ENCODE measurements around the gene OR51B6. TPM values are rescaled to one million over a fixed set of nuclear protein-coding genes. Genes with fewer than 3 reads are reported as not detected.
"Not testable (repeated sequence)": the region's sequence is repeated elsewhere in the genome, so short reads cannot be mapped to it uniquely, and the experiment has no call there.

The OR51B6 gene
- total RNA-seq, 2 donors from 2014 or later: not detected

DNA sequence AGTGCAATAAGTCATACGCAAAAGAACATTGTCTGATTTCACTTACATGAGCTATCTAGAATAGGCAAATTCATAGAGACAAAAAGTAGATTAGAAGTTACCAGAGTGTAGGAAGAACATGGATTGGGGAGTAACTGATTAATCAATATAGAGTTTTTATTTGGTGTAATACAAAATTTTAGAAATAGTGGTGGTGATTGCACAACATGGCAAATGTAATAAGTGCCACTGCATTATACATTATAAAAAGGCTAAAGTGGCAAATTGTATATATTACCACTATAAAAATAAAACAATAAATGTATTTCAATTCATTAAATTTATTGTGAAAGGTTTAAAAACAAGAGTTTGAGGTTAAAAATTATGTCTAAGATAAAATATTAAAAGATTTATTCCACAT, 40.9 kb upstream of the OR51B6 start:
- ATAC-seq (ENCODE audit: insufficient number of reproducible peaks, low FRiP score, low read depth): no peak
- no peaks in the 10 kb centered on the region for H3K9me3 ChIP-seq
- no peaks in the 10 kb centered on the region for H3K36me3 ChIP-seq
- DNase-seq (ENCODE audit: low spot score): no peak
- H3K27me3 ChIP-seq (replicated peaks; ENCODE audit: insufficient read depth): no peaks in the 10 kb centered on the region
- H3K27ac ChIP-seq: no peak overlapping the region
- TF ChIP-seq, protein P1, sequence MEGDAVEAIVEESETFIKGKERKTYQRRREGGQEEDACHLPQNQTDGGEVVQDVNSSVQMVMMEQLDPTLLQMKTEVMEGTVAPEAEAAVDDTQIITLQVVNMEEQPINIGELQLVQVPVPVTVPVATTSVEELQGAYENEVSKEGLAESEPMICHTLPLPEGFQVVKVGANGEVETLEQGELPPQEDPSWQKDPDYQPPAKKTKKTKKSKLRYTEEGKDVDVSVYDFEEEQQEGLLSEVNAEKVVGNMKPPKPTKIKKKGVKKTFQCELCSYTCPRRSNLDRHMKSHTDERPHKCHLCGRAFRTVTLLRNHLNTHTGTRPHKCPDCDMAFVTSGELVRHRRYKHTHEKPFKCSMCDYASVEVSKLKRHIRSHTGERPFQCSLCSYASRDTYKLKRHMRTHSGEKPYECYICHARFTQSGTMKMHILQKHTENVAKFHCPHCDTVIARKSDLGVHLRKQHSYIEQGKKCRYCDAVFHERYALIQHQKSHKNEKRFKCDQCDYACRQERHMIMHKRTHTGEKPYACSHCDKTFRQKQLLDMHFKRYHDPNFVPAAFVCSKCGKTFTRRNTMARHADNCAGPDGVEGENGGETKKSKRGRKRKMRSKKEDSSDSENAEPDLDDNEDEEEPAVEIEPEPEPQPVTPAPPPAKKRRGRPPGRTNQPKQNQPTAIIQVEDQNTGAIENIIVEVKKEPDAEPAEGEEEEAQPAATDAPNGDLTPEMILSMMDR (IDR thresholded peaks at IDR 0.05): no peak
- no peak overlapping the region for H3K4me3 ChIP-seq
- no peaks in the 10 kb centered on the region for H3K4me1 ChIP-seq (ENCODE audit: control insufficient read depth in 1 of 2, low read depth in 2 of 2)

- not testable (repeated sequence) for H3K27me3 ChIP-seq (replicated peaks; ENCODE audit: insufficient read depth); H3K4me3 ChIP-seq; H3K9me3 ChIP-seq; ATAC-seq (ENCODE audit: insufficient number of reproducible peaks, low FRiP score, low read depth); H3K36me3 ChIP-seq; DNase-seq (ENCODE audit: low spot score); H3K4me1 ChIP-seq (ENCODE audit: control insufficient read depth in 1 of 2, low read depth in 2 of 2); H3K27ac ChIP-seq
Observed at GRCh38 chr11:5313326-5314023, 37.8 kb upstream of the OR51B6 start.

DNA sequence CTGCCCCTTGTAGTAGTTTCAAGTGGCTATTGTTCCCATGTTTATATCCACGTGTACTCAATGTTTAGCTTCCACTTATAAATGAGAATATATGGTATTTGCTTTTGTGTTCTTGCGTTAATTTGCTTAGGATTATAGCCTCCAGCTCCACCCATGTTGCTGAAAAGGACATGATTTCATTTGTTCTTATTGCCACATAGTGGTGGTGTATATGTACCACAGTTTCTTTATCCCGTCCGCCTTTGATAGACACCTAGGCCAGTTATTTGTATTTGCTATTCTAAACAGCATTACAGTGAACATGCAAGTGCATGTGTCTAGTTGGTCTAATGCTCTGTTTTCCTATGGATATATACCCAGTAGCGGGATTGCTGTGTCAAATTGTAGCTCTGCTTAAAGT, 34.0 kb upstream of the OR51B6 start:
- Histone ChIP-seq H3K4me3 (no peak overlapping the region), H3K27ac (no peak overlapping the region), H3K36me3 (no peaks in the 10 kb centered on the region), H3K4me1 (ENCODE audit: control insufficient read depth in 1 of 2, low read depth in 2 of 2) (no peaks in the 10 kb centered on the region), H3K9me3 (no peaks in the 10 kb centered on the region), H3K27me3 (replicated peaks; ENCODE audit: insufficient read depth) (no peaks in the 10 kb centered on the region)
- ATAC-seq (ENCODE audit: insufficient number of reproducible peaks, low FRiP score, low read depth) (no peak), DNase-seq (ENCODE audit: low spot score) (no peak)
- TF ChIP-seq, protein P1 (IDR thresholded peaks at IDR 0.05): no peak

GRCh38 chr11:5324197-5324596, 27.1 kb upstream of the OR51B6 start, which contains the start of gene OR51B2:
TSS of gene OR51B2 (minus strand) at chr11:5324297. CDS start at chr11:5324297, 0 bp downstream.
- no peaks in the 10 kb centered on the region for H3K9me3 ChIP-seq
- no peak for ATAC-seq (ENCODE audit: insufficient number of reproducible peaks, low FRiP score, low read depth)
- H3K27me3 ChIP-seq (replicated peaks; ENCODE audit: insufficient read depth): no peaks in the 10 kb centered on the region
- TF ChIP-seq, protein P1 (IDR thresholded peaks at IDR 0.05): no peak
- no peak for DNase-seq (ENCODE audit: low spot score)
- H3K4me3 ChIP-seq: no peak within 1 kb of the TSS
- no peaks in the 10 kb centered on the region for H3K36me3 ChIP-seq
- no peaks in the 10 kb centered on the region for H3K4me1 ChIP-seq (ENCODE audit: control insufficient read depth in 1 of 2, low read depth in 2 of 2)
- H3K27ac ChIP-seq: no peak within 1 kb of the TSS

GRCh38 chr11:5335170-5335569, 16.1 kb upstream of the OR51B6 start:
- TF ChIP-seq, protein P1 (IDR thresholded peaks at IDR 0.05): no peak
- Histone ChIP-seq H3K36me3 (no peaks in the 10 kb centered on the region), H3K4me3 (no peak overlapping the region), H3K9me3 (no peaks in the 10 kb centered on the region), H3K27me3 (replicated peaks; ENCODE audit: insufficient read depth) (no peaks in the 10 kb centered on the region), H3K27ac (no peak overlapping the region), H3K4me1 (ENCODE audit: control insufficient read depth in 1 of 2, low read depth in 2 of 2) (no peaks in the 10 kb centered on the region)
- ATAC-seq (ENCODE audit: insufficient number of reproducible peaks, low FRiP score, low read depth) (no peak), DNase-seq (ENCODE audit: low spot score) (no peak)

GRCh38 chr11:5336331-5336730, 15.0 kb upstream of the OR51B6 start:
- Histone ChIP-seq H3K27me3 (replicated peaks; ENCODE audit: insufficient read depth) (no peaks in the 10 kb centered on the region), H3K9me3 (no peaks in the 10 kb centered on the region), H3K4me3 (no peak overlapping the region), H3K27ac (no peak overlapping the region), H3K4me1 (ENCODE audit: control insufficient read depth in 1 of 2, low read depth in 2 of 2) (no peaks in the 10 kb centered on the region), H3K36me3 (no peaks in the 10 kb centered on the region)
- TF ChIP-seq, protein P1 (IDR thresholded peaks at IDR 0.05): no peak
- DNase-seq (ENCODE audit: low spot score) (no peak), ATAC-seq (ENCODE audit: insufficient number of reproducible peaks, low FRiP score, low read depth) (no peak)

GRCh38 chr11:5337253-5337652, 14.1 kb upstream of the OR51B6 start:
- not testable (repeated sequence) for ATAC-seq (ENCODE audit: insufficient number of reproducible peaks, low FRiP score, low read depth); H3K9me3 ChIP-seq; H3K4me1 ChIP-seq (ENCODE audit: control insufficient read depth in 1 of 2, low read depth in 2 of 2); DNase-seq (ENCODE audit: low spot score); H3K27ac ChIP-seq; H3K27me3 ChIP-seq (replicated peaks; ENCODE audit: insufficient read depth); H3K4me3 ChIP-seq; H3K36me3 ChIP-seq

Measured in thoracic aorta (tissue), 2 donors.